ENCODE data around the gene FAM174C. TPM values are rescaled to one million over a fixed set of nuclear protein-coding genes. Genes with fewer than 3 reads are reported as not detected.

Gene FAM174C
- total RNA-seq, 4 donors from 2014 or later = 14.2 to 42.2 (median 21.8) TPM

GRCh38 chr19:1288833-1289685, 13.7 kb downstream of the FAM174C start:
- 82 to 83% methylated on average over 4 to 9 of the region's 41 CpGs for WGBS, 2 donors (ENCODE audit: low coverage in 1 of 2)
- no peak for ATAC-seq

GRCh38 chr19:1289686-1290025, 14.3 kb downstream of the FAM174C start:
- Histone ChIP-seq H3K36me3 (no peaks in the 10 kb centered on the region), H3K4me3 (no peak overlapping the region), H3K4me1 (peaks cover 0 to 26% (median 3%) of the 10 kb centered on the region in 3 donors), H3K27me3 (peaks cover 97% of the 10 kb centered on the region), H3K27ac (no peak overlapping the region), H3K9me3 (no peaks in the 10 kb centered on the region)
- no CpG with 5 or more reads among the region's 19 CpGs for WGBS, 2 donors (ENCODE audit: low coverage in 1 of 2)
- ATAC-seq = no peak
- no peak for TF ChIP-seq CTCF (IDR thresholded peaks at IDR 0.05)
- no peak for TF ChIP-seq EP300 (IDR thresholded peaks at IDR 0.05)
- no peak for TF ChIP-seq POLR2AphosphoS5 (IDR thresholded peaks at IDR 0.05)
- TF ChIP-seq POLR2A (IDR thresholded peaks at IDR 0.05) = no peak

More at GRCh38 chr19:1288833-1289685, 13.7 kb downstream of the FAM174C start:
- H3K9me3 ChIP-seq = no peaks in the 10 kb centered on the region
- H3K4me3 ChIP-seq = no peak overlapping the region
- TF ChIP-seq POLR2AphosphoS5 (IDR thresholded peaks at IDR 0.05) = no peak
- TF ChIP-seq EP300 (IDR thresholded peaks at IDR 0.05) = no peak
- TF ChIP-seq CTCF (IDR thresholded peaks at IDR 0.05) = no peak
- TF ChIP-seq POLR2A (IDR thresholded peaks at IDR 0.05) = no peak
- H3K27me3 ChIP-seq = peaks cover 97% of the 10 kb centered on the region
- H3K36me3 ChIP-seq = no peaks in the 10 kb centered on the region
- H3K4me1 ChIP-seq = peaks cover 0 to 24% (median 3%) of the 10 kb centered on the region in 3 donors
- no peak overlapping the region for H3K27ac ChIP-seq

GRCh38 chr19:1290196-1290702, 14.9 kb downstream of the FAM174C start:
- H3K4me1 ChIP-seq = peaks cover 0 to 30% (median 6%) of the 10 kb centered on the region in 3 donors
- TF ChIP-seq POLR2AphosphoS5 (IDR thresholded peaks at IDR 0.05) = no peak
- no peak for TF ChIP-seq CTCF (IDR thresholded peaks at IDR 0.05)
- TF ChIP-seq EP300 (IDR thresholded peaks at IDR 0.05) = no peak
- TF ChIP-seq POLR2A (IDR thresholded peaks at IDR 0.05) = no peak
- WGBS, 2 donors (ENCODE audit: low coverage in 1 of 2) = no CpG with 5 or more reads among the region's 24 CpGs
- peaks cover 97% of the 10 kb centered on the region for H3K27me3 ChIP-seq
- no peaks in the 10 kb centered on the region for H3K9me3 ChIP-seq
- H3K36me3 ChIP-seq = no peaks in the 10 kb centered on the region
- H3K27ac ChIP-seq = no peak overlapping the region
- H3K4me3 ChIP-seq = no peak overlapping the region
- no peak for ATAC-seq

GRCh38 chr19:1290703-1291651, 15.6 kb downstream of the FAM174C start:
- TF ChIP-seq POLR2A (IDR thresholded peaks at IDR 0.05) = no peak
- no peak for TF ChIP-seq POLR2AphosphoS5 (IDR thresholded peaks at IDR 0.05)
- TF ChIP-seq CTCF (IDR thresholded peaks at IDR 0.05) = no peak
- no peak for TF ChIP-seq EP300 (IDR thresholded peaks at IDR 0.05)
- no peak overlapping the region for H3K4me3 ChIP-seq
- H3K9me3 ChIP-seq = no peaks in the 10 kb centered on the region
- H3K27me3 ChIP-seq = peaks cover 100% of the 10 kb centered on the region
- no peaks in the 10 kb centered on the region for H3K36me3 ChIP-seq
- H3K27ac ChIP-seq = no peak overlapping the region
- no peak for ATAC-seq
- 82% methylated on average over 7 of the region's 40 CpGs; no CpG with 5 or more reads in 1 of the 2 donors for WGBS, 2 donors (ENCODE audit: low coverage in 1 of 2)
- H3K4me1 ChIP-seq = peaks cover 0 to 33% (median 12%) of the 10 kb centered on the region in 3 donors
